ENCODE results near the gene HOXB6. TPM values are rescaled to one million over a fixed set of nuclear protein-coding genes. Genes with fewer than 3 reads are reported as not detected.
A peak's percentile ranks its signal among the peaks of the same experiment; 100 is the strongest.

HOXB6 gene
- total RNA-seq, 1 experiment from 2014 or later: 196 TPM

GRCh38 chr17:48623583-48623982, 18.8 kb upstream of the HOXB6 start:
- ChIA-PET POLR2A (interaction anchor here (0.6 to 1.0 kb wide), 2 partner anchors 36 to 269 kb away, joined by 3 read pairs; partner anchors contain the start of gene ATP5MC1), CTCF (interaction anchor here (0.5 to 1.5 kb wide), 2 partner anchors 13 to 44 kb away, joined by 3 to 4 read pairs; no protein-coding TSS in a partner anchor)
- BruUV-seq (replicated peaks): no TSS peak
- ATAC-seq (no peak), DNase-seq (ENCODE audit: low read depth, low spot score) (no peak)
- no peaks in the 10 kb centered on the region for H3K27me3 ChIP-seq (ENCODE audit: control insufficient read depth, insufficient read depth, low read length)
- in situ Hi-C loops (cut with HindIII; ENCODE audit: low pct_unique_long_range_greater_than_20kb, low sequenced_read_pairs) (no loop called here), intact Hi-C loops (cut with micrococcal nuclease; ENCODE audit: unreplicated experiment) (no loop called here)
- no peaks in the 10 kb centered on the region for H3K36me3 ChIP-seq (ENCODE audit: control insufficient read depth, insufficient read depth, low read length)
- peaks cover 68% of the 10 kb centered on the region for H3K4me1 ChIP-seq (ENCODE audit: control insufficient read depth, insufficient read depth, low read length)
- no peaks in the 10 kb centered on the region for H3K9me3 ChIP-seq (ENCODE audit: control insufficient read depth, insufficient read depth, low read depth, low read length)
- TF ChIP-seq SIN3A (IDR thresholded peaks at IDR 0.05; ENCODE audit: borderline replicate concordance, insufficient read depth, low read depth, low read length): no peak
- no peak for TF ChIP-seq POLR2AphosphoS5 (IDR thresholded peaks at IDR 0.05; ENCODE audit: low read depth, low read length)
- no peak for TF ChIP-seq TCF7L2 (IDR thresholded peaks at IDR 0.05; ENCODE audit: low read depth, low read length)
- no peak for TF ChIP-seq CTCF (IDR thresholded peaks at IDR 0.05)
- TF ChIP-seq REST (IDR thresholded peaks at IDR 0.05; ENCODE audit: insufficient read depth in 1 of 2, low read depth in 2 of 2, low read length in 1 of 2): no peak
- peak overlapping the region; percentile 95 for H3K27ac ChIP-seq (ENCODE audit: low read length)
- H3K4me3 ChIP-seq (ENCODE audit: low read depth in 2 of 2, low read length in 2 of 2): peak overlapping the region; percentile 78 to 93; a peak in 3 of 4 replicates

GRCh38 chr17:48622857-48623256, 18.1 kb upstream of the HOXB6 start:
- ATAC-seq: no peak
- BruUV-seq (replicated peaks): no TSS peak
- no peak for DNase-seq (ENCODE audit: low read depth, low spot score)
- no peak overlapping the region for H3K4me3 ChIP-seq (ENCODE audit: low read depth in 2 of 2, low read length in 2 of 2)
- no peaks in the 10 kb centered on the region for H3K36me3 ChIP-seq (ENCODE audit: control insufficient read depth, insufficient read depth, low read length)
- intact Hi-C loops (cut with micrococcal nuclease; ENCODE audit: unreplicated experiment): no loop called here
- ChIA-PET CTCF (interaction anchor here (1.5 kb wide), 1 partner anchor 14 kb away, joined by 4 read pairs; no protein-coding TSS in a partner anchor), POLR2A (interaction anchor here (0.6 to 1.0 kb wide), 2 partner anchors 35 to 399 kb away, joined by 3 to 5 read pairs; no protein-coding TSS in a partner anchor)
- no peaks in the 10 kb centered on the region for H3K9me3 ChIP-seq (ENCODE audit: control insufficient read depth, insufficient read depth, low read depth, low read length)
- peak overlapping the region; percentile 95; the same call in 1 of the 2 replicates for H3K27ac ChIP-seq (ENCODE audit: low read length)
- peaks cover 70% of the 10 kb centered on the region for H3K4me1 ChIP-seq (ENCODE audit: control insufficient read depth, insufficient read depth, low read length)
- in situ Hi-C loops (cut with HindIII; ENCODE audit: low pct_unique_long_range_greater_than_20kb, low sequenced_read_pairs): no loop called here
- no peaks in the 10 kb centered on the region for H3K27me3 ChIP-seq (ENCODE audit: control insufficient read depth, insufficient read depth, low read length)
- TF ChIP-seq REST (IDR thresholded peaks at IDR 0.05; ENCODE audit: insufficient read depth in 1 of 2, low read depth in 2 of 2, low read length in 1 of 2) (no peak), SIN3A (IDR thresholded peaks at IDR 0.05; ENCODE audit: borderline replicate concordance, insufficient read depth, low read depth, low read length) (no peak), POLR2AphosphoS5 (IDR thresholded peaks at IDR 0.05; ENCODE audit: low read depth, low read length) (no peak), TCF7L2 (IDR thresholded peaks at IDR 0.05; ENCODE audit: low read depth, low read length) (no peak), CTCF (IDR thresholded peaks at IDR 0.05) (no peak)
